ENCODE results near the gene ZNF77. TPM values are rescaled to one million over a fixed set of nuclear protein-coding genes. Genes with fewer than 3 reads are reported as not detected.
"Not testable (repeated sequence)": the region's sequence is repeated elsewhere in the genome, so short reads cannot be mapped to it uniquely, and the experiment has no call there.

ZNF77 gene
- polyA plus RNA-seq, 1 donor from 2014 or later = 13.0 TPM

DNA sequence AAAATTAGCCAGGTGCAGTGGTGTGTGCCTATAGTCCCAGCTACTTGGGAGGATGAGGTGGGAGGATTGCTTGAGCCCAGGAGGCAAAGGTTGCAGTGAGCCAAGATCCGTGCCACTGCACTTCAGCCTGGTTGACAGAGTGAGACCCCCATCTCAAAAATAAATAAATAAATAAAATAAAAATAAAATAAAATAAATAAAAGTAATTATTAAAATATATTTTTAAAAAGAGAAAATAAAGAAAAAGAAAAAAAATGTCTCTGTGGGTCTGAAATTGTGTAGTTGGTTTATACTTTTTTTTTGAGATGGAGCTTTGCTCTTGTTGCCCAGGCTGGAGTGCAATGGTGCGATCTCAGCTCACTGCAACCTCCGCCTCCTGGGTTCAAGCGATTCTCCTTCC lies 8.9 kb downstream of the ZNF77 start:
- Histone ChIP-seq H3K36me3 (ENCODE audit: insufficient read depth, low read length) (peaks cover 17% of the 10 kb centered on the region), H3K9me3 (ENCODE audit: low read length) (peaks cover 17% of the 10 kb centered on the region)
- not testable (repeated sequence) for H3K27me3 ChIP-seq (ENCODE audit: insufficient read depth, low read depth, low read length); H3K4me2 ChIP-seq (ENCODE audit: low read length); H2AFZ ChIP-seq (ENCODE audit: low read depth, low read length); H3K9me2 ChIP-seq (ENCODE audit: insufficient read depth, low read length); H3K9ac ChIP-seq (ENCODE audit: low read length); H3K4me3 ChIP-seq (ENCODE audit: low read length); H3K27ac ChIP-seq (ENCODE audit: low read length); H3F3A ChIP-seq (ENCODE audit: insufficient read depth, low read length, poor library complexity, severe bottlenecking); H4K20me1 ChIP-seq (ENCODE audit: insufficient read depth); H3K79me2 ChIP-seq (replicated peaks; ENCODE audit: insufficient read depth, low read length)

DNA sequence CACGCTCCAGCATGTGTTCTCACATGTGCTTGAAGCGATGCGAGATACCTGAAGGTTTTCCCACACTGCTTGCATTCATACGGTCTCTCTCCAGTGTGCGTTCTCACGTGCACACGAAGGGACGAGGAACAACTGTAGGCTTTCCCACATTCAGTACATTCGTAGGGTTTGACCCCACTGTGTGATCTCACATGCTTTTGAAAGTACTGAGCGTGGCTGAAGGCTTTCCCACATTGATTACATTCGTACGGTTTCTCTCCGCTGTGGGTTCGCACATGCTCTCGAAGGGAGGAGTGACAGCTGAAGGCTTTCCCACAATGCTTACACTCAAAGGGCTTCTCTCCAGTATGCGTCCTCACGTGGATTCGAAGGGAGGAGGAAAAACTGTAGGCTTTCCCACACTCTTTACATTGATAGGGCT lies 11.3 kb downstream of the ZNF77 start:
- Histone ChIP-seq H3K4me3 (ENCODE audit: low read length) (no peak overlapping the region), H3K27ac (ENCODE audit: low read length) (no peak overlapping the region), H3K27me3 (ENCODE audit: insufficient read depth, low read depth, low read length) (no peaks in the 10 kb centered on the region), H3K9me3 (ENCODE audit: low read length) (peaks cover 17% of the 10 kb centered on the region), H3F3A (ENCODE audit: insufficient read depth, low read length, poor library complexity, severe bottlenecking) (no peaks in the 10 kb centered on the region), H2AFZ (ENCODE audit: low read depth, low read length) (no peak overlapping the region), H3K36me3 (ENCODE audit: insufficient read depth, low read length) (peaks cover 17% of the 10 kb centered on the region), H3K4me2 (ENCODE audit: low read length) (no peak overlapping the region), H3K9ac (ENCODE audit: low read length) (no peak overlapping the region), H3K9me2 (ENCODE audit: insufficient read depth, low read length) (no peaks in the 10 kb centered on the region), H4K20me1 (ENCODE audit: insufficient read depth) (no peaks in the 10 kb centered on the region), H3K79me2 (replicated peaks; ENCODE audit: insufficient read depth, low read length) (no peaks in the 10 kb centered on the region)
- TF ChIP-seq EP300 (conservative IDR thresholded peaks at IDR 0.05; ENCODE audit: poor library complexity, severe bottlenecking) (no peak), RAD21 (conservative IDR thresholded peaks at IDR 0.05) (no peak), MXI1 (conservative IDR thresholded peaks at IDR 0.05; ENCODE audit: poor library complexity, severe bottlenecking) (no peak), SMC3 (conservative IDR thresholded peaks at IDR 0.05; ENCODE audit: poor library complexity) (no peak), TAF1 (IDR thresholded peaks at IDR 0.05; ENCODE audit: low read depth) (no peak), EZH2 (IDR thresholded peaks at IDR 0.05; ENCODE audit: borderline replicate concordance, insufficient read depth, low read length, poor library complexity, severe bottlenecking) (no peak), POLR2AphosphoS5 (IDR thresholded peaks at IDR 0.05) (no peak)
- TF ChIP-seq, protein P1, sequence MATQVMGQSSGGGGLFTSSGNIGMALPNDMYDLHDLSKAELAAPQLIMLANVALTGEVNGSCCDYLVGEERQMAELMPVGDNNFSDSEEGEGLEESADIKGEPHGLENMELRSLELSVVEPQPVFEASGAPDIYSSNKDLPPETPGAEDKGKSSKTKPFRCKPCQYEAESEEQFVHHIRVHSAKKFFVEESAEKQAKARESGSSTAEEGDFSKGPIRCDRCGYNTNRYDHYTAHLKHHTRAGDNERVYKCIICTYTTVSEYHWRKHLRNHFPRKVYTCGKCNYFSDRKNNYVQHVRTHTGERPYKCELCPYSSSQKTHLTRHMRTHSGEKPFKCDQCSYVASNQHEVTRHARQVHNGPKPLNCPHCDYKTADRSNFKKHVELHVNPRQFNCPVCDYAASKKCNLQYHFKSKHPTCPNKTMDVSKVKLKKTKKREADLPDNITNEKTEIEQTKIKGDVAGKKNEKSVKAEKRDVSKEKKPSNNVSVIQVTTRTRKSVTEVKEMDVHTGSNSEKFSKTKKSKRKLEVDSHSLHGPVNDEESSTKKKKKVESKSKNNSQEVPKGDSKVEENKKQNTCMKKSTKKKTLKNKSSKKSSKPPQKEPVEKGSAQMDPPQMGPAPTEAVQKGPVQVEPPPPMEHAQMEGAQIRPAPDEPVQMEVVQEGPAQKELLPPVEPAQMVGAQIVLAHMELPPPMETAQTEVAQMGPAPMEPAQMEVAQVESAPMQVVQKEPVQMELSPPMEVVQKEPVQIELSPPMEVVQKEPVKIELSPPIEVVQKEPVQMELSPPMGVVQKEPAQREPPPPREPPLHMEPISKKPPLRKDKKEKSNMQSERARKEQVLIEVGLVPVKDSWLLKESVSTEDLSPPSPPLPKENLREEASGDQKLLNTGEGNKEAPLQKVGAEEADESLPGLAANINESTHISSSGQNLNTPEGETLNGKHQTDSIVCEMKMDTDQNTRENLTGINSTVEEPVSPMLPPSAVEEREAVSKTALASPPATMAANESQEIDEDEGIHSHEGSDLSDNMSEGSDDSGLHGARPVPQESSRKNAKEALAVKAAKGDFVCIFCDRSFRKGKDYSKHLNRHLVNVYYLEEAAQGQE (IDR thresholded peaks at IDR 0.05; ENCODE audit: borderline replicate concordance) = no peak
- TF ChIP-seq, protein P2, sequence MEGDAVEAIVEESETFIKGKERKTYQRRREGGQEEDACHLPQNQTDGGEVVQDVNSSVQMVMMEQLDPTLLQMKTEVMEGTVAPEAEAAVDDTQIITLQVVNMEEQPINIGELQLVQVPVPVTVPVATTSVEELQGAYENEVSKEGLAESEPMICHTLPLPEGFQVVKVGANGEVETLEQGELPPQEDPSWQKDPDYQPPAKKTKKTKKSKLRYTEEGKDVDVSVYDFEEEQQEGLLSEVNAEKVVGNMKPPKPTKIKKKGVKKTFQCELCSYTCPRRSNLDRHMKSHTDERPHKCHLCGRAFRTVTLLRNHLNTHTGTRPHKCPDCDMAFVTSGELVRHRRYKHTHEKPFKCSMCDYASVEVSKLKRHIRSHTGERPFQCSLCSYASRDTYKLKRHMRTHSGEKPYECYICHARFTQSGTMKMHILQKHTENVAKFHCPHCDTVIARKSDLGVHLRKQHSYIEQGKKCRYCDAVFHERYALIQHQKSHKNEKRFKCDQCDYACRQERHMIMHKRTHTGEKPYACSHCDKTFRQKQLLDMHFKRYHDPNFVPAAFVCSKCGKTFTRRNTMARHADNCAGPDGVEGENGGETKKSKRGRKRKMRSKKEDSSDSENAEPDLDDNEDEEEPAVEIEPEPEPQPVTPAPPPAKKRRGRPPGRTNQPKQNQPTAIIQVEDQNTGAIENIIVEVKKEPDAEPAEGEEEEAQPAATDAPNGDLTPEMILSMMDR (IDR thresholded peaks at IDR 0.05; ENCODE audit: poor library complexity, severe bottlenecking) = no peak

DNA sequence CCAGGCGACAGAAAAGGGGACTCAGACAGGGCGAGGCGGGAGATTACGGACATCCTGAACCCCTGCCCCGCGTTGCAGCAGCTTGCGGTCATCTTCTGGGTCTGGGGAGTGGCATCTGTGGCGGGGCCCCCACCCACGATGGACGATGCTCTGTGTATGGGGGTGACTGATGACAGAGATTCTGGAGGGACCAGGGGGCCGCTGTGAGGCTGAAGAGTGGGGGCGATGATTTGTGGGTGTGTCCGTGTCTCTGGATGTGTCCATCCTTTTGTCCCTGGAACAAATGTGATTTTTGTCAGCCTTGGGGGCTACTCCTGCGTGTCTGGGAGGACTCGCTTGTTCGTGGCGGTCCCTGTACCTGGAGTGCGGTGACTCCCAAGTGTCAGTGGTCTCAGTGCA lies 17.7 kb downstream of the ZNF77 start:
- Histone ChIP-seq H3K4me3 (ENCODE audit: low read length) (no peak overlapping the region), H3K79me2 (replicated peaks; ENCODE audit: insufficient read depth, low read length) (no peaks in the 10 kb centered on the region), H3K27me3 (ENCODE audit: insufficient read depth, low read depth, low read length) (no peaks in the 10 kb centered on the region), H3K4me2 (ENCODE audit: low read length) (no peak overlapping the region), H3K9me2 (ENCODE audit: insufficient read depth, low read length) (no peaks in the 10 kb centered on the region), H3K9ac (ENCODE audit: low read length) (no peak overlapping the region), H3K27ac (ENCODE audit: low read length) (no peak overlapping the region), H3K36me3 (ENCODE audit: insufficient read depth, low read length) (no peaks in the 10 kb centered on the region), H3K9me3 (ENCODE audit: low read length) (no peaks in the 10 kb centered on the region), H2AFZ (ENCODE audit: low read depth, low read length) (no peak overlapping the region), H4K20me1 (ENCODE audit: insufficient read depth) (no peaks in the 10 kb centered on the region), H3F3A (ENCODE audit: insufficient read depth, low read length, poor library complexity, severe bottlenecking) (no peaks in the 10 kb centered on the region)
- TF ChIP-seq, protein P2 (IDR thresholded peaks at IDR 0.05; ENCODE audit: poor library complexity, severe bottlenecking) = no peak
- TF ChIP-seq RAD21 (conservative IDR thresholded peaks at IDR 0.05) (no peak), SMC3 (conservative IDR thresholded peaks at IDR 0.05; ENCODE audit: poor library complexity) (no peak), EZH2 (IDR thresholded peaks at IDR 0.05; ENCODE audit: borderline replicate concordance, insufficient read depth, low read length, poor library complexity, severe bottlenecking) (no peak), MXI1 (conservative IDR thresholded peaks at IDR 0.05; ENCODE audit: poor library complexity, severe bottlenecking) (no peak), POLR2AphosphoS5 (IDR thresholded peaks at IDR 0.05) (no peak), EP300 (conservative IDR thresholded peaks at IDR 0.05; ENCODE audit: poor library complexity, severe bottlenecking) (no peak), TAF1 (IDR thresholded peaks at IDR 0.05; ENCODE audit: low read depth) (no peak)
- TF ChIP-seq, protein P1 (IDR thresholded peaks at IDR 0.05; ENCODE audit: borderline replicate concordance) = no peak
